HCEC 1CT (cell line): ENCODE data around the gene TNNI2.

ENCODE experiments used
- DNase-seq: peaks from one replicate; pipeline ENCODE4 v3.0.0-alpha.2; 2017

The TNNI2 gene

DNA sequence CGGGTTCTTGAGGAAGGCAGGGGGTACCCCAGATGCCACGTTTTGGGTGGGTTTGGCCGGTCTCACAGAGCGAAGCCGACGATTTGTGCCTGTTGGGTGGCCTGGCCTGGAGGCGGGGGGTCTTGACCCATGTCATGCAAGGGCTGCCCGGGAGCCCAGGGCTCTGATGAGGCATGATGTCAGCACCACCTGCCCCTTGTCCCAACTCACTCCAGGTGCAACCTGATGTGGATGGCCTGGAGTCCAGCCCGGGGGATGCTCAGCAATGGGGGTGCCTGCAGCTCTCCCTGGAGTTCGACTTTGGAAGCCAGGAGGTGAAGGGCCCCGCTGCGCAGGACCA is 3.1 kb upstream of the TNNI2 start:
- no peak for DNase-seq

DNA sequence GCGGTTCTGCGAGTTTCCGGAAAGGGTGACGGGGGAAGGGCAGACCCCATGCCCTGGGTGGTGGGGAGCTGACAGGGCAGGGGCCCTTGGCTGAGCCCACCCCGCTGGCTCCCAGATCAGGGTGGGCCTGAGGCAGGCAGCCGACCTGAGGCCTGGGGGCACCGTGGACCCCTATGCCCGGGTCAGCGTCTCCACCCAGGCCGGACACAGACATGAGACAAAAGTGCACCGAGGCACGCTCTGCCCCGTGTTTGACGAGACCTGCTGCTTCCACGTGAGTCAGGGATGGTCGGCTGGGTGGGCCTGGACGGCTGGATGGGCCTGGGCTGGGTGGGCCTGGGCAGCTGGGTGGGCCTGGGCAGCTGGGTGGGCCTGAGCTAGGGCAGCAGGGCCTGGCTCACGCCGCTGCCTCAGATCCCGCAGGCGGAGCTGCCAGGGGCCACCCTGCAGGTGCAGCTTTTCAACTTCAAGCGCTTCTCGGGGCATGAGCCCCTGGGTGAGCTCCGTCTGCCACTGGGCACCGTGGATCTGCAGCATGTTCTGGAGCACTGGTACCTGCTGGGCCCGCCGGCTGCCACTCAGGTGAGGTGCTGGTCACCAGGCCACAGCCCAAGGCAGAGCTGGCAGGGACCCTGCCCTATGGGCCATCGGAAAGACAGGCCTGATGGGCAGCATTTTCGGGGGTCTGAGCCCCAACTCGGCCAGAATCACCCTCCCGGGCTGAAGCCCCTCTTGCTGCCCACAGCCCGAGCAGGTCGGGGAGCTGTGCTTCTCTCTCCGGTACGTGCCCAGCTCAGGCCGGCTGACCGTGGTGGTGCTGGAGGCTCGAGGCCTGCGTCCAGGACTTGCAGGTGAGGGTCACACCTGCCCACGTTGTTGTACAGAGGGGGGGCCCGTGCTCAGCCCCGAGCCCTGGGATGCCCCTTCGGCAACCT is 2.5 kb upstream of the TNNI2 start:
- DNase-seq = no peak

DNA sequence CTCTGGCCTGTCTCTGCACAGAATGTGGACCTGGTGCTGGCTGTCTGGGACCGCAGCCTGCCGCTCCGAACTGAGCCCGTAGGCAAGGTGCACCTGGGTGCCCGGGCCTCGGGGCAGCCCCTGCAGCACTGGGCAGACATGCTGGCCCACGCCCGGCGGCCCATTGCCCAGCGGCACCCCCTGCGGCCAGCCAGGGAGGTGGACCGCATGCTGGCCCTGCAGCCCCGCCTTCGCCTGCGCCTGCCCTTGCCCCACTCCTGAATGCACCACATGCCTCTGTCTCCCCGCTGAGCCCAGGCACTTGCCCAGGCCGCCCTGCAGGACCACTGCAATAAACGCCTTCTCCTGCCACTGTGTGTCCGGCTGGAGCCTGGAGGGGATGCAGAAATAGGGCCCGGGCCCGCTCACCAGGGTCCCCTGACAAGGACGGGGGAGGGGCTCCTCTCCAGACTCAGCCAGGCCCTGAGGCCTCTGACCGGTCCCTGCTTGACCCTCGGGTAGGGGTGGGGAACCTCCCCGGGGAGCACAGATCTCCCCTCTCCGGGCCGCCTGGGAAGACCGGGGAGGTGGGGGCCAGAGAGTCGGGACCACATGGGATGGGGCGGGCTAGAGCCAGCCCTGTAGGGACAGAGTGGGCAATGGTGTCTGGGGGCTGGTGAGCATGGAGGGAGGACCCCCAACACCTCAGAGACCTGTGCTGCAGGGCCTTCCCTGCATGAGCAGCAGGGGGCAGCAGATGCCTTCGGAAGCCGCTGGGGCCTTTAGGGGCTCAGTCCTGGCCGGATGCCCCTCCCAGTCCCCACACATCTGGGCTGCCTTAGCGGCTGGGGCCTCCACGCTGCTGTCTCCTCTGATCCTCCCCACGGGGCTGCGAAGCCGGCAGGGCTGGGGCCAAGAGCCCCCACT is 1.4 kb upstream of the TNNI2 start:
- peak; percentile 56 for DNase-seq

DNA sequence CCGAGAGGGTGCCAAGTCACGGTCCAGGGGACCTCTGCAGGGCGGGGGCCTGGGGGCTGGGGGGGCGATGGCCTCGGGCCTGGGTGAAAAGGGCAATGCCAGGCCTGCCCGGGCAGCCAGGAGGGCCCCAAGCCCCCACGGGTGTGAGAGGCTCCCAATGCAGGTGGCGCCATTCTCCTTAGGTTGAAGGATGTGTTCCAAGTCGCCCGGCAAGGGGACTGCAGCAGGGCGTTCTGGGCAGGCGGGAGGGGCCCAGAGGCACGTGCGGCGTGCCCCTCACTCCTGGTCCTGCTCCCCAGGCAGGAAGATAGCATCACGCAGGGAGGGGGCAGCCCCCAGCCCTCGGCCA is 730 bp upstream of the TNNI2 start:
- no peak for DNase-seq

DNA sequence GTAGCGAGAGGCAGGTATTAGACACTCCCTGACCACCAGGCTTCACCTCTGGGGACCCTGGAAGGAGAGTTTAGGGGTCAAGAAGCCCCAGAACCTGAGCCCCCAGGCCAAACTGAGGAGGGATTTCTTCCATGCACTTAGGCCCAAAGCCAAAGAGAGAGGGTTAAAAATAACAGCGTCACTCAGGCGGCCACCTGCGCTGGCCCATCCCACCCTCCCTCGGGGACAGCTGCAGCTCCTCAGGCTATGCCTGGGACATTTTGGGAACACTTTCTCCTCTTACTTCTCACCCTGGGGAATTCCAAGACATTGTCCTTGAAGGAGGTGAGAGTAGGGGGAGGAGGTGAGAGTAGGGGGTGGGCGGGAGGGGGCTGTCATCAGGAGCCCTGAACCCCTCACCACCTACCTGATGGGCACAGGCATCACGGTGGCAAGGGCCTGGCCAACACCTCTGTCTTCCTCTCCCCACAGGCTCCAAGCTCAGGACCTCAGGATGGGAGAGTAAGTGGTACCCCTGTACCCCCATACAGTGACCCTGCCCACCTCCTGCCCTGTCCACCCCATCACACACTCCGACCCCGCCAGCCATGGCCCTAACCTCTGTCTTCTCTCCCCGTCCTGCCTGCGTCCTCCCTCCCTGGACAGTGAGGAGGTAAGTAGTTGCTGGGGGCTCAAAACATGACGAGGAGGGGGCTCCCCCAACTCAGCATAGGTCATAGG is 583 bp downstream of the TNNI2 start:
- DNase-seq = no peak

DNA sequence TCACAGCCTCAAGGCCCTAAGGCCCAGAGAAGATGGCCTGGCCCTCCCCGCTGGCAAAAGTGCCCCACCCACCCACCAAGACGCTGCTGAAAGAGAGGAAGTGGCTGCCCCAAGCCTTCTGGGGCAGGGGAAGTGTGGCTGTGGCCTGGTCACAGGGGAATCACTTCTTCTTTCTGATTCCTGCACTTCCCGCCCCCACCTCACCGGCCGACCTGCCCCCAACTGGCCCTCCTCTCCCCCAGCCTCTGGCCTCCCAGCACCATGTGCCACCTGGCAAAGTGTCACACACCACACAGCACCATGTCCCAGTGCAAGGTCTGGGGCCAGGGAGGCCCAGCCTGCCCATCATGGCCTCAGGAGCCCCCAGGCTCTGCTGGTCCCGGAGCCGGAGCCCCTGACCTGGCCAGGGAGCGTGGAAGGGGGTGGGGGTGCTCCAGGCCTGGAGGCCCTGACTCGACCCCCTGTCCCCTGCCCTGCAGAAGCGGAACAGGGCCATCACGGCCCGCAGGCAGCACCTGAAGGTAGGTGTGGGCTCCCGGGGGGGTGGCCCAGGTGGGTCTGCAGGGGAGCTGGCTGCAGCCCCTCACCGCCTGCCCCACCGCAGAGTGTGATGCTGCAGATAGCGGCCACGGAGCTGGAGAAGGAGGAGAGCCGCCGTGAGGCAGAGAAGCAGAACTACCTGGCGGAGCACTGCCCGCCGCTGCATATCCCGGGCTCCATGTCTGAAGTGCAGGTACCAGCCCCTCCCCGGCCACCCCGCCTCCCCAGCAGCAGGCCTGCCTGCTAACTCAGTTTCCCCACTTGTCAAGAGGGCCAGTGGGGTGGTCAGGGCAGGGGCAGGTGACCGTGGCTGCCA is 1.4 kb downstream of the TNNI2 start:
- DNase-seq = no peak

DNA sequence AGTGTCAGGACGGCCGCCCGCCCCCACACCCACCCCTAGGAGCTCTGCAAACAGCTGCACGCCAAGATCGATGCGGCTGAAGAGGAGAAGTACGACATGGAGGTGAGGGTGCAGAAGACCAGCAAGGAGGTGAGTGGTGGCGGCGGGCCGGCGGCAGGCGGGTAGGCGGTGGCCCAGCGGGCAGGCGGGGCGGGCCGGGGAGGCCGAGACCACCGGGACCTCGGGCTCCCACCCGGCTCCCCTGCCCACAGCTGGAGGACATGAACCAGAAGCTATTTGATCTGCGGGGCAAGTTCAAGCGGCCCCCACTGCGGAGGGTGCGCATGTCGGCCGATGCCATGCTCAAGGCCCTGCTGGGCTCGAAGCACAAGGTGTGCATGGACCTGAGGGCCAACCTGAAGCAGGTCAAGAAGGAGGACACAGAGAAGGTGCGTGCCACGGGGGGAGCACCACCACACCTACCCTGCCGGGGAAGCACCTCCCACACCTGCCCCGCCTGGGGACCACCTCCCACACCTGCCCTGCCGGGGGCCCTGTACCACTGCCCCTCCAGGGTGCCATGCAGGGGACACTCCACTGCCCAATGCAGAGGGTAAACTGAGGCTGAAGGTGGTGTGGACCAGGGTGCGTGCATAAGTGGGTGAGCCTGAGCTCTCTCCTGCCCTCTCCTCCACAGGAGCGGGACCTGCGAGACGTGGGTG is 2.1 kb downstream of the TNNI2 start:
- no peak for DNase-seq

DNA sequence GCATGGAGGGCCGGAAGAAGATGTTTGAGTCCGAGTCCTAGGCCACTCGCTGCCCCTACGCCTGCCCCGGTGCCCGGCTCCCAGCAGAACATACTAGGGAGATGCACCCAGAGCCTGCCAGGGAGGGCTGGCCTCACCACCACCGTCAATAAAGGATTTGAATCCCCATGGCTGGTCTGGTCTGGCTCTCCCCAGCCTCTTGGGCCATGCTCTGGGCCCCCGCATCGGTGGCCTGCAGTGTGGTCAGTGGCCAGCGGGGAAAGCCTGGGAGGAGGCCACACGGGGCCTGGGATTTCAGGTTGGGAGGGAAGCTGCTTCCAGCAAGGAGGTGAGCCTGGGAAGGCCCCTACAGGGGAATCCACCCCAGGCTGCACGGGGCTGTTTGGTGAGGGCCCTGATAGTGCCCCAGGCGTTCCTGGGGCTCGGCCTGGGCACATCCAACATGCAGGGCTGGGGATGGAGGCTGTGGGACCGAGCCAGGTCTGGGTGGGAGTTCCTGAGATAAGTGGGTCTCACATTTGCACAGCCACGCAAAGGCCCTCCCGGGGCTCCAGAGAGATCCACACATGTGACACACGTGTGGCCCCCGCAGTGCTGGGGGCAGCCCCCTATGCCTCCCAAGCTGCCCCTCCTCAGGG is 2.8 kb downstream of the TNNI2 start:
- no peak for DNase-seq

DNA sequence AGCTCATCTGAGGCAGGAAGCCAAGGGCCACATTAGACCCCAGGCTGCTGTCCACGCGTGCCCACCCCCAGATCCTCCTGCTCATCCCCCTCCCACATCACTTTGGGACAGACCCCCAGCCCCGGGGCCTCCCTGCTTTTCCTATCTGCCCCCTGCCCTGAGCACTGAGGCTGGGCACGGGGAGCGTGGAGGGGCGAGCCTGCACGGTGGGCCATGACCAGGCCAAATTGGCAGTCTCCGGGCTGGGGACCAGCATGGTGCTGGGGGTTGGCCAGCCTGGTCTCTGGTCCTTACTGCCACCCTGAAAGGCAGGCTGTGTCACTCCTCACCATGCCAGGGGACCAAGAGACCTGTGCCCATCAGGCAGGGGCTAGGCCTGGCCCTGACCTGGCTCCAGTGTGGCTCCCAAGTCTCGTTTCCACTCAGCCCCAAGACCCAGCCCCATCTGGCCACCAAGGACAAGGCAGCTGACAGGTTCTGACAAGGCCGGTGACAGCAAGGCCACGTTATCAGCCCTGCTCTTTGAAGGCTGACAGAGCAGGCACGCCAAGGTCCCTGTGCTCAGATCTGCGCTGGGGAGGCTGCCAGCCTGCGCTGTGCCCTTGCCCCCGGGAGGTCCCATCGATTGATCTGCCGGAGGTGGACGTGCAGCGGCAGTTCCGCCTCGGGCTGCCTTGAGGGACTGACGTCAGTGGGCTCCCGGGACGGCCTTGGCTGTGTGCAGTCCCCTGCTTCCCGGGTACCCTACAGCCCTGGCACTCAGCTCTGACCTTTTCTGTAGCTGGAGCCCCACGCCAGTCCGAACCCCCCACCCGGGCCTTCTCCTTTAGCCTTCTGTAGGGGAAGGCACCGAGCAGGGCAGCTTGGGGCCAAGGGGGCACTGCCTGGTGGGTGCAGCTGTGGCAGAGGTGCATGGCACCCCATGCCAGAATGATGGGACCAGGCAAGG is 3.6 kb downstream of the TNNI2 start:
- no peak for DNase-seq

DNA sequence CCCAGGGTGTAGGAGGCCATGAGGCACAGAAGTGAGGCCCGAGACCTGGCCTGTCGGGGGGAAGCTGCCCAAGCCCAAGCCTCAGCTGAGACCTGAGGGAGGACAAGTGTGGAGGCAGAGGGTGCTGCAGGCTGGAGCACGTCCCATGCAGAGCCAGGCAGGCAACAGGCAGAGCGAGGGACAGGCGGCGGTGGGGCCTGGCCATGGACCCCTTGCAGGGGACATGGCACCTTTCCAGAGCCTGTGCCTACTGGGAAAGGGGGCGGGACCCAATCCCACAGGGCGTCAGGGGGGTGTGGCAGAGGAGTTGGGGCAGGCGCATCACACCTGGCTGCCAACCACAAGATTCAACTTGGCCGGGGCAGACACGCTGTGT is 4.3 kb downstream of the TNNI2 start:
- DNase-seq = no peak

DNA sequence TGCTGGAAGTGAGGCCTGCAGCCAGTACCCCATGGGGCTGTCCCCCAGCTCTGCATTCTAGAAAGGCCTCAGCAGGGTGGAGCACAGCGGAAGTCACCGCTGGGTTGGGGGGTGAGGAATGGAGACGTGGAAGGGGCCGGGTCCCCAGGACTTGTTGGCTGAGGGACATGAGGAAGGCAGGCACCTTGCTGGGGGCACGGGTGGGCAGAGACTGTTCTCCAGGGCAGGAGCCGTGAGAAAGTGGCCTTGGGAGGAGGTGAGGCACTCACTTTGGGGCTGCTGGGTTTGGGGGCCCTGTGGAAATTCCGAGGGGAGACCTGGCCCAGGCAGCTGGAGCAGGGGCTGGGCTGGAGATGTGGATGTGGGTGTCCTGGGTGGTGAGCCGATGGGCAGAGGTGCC is 5.0 kb downstream of the TNNI2 start:
- no peak for DNase-seq

DNA sequence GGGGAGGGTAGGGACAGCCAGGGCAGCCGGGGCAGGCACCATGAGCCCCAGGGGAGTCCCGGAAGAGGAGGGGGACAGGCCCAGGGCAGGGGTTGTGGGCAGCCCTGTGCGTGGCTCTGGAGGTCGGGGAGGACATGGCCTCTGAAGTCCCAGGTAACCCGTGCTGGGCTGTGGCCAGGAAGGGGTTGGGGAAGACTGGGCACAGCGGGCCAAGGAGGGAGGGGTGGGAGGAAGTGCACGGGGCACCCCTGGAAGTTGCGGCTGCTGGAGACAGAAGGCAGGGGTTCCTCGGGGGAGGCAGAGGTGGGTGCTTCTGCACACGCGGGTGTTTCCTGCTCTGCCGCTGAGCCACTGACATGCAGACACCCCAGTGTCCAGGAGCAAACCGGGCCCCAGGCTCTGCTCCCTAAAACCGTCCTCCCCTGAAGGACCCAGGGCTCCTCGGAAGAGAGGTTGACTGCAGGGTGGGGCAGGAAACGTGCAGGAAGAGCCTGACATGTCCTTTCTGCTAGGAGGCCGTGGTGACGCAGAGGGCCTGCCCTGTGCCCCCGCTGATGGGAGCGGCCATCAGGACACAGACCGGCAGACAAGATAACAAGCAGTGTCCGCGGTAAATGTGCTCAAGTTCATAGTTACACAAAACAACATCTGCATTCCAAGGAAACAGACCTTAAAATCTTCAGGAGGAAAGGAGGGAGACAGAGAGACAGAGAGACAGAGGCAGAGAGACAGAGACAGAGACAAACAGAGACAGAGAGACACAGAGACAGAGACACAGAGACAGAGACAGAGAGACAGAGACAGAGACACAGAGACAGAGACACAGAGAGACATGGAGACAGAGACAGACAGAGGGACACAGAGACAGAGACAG is 5.7 kb downstream of the TNNI2 start:
- no peak for DNase-seq

DNA sequence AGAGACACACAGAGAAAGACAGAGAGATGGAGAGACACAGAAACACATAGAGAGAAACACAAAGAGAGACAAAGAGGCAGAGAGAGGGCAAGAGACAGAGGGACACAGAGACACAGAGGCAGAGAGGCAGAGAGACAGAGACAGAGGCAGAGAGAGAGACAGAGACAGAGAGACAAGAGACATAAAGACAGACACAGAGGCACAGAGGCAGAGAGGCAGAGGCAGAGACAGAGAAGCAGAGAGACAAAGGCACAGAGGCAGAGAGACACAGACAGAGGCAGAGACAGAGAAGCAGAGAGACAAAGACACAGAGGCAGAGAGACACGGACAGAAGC is 6.3 kb downstream of the TNNI2 start:
- DNase-seq = no peak

DNA sequence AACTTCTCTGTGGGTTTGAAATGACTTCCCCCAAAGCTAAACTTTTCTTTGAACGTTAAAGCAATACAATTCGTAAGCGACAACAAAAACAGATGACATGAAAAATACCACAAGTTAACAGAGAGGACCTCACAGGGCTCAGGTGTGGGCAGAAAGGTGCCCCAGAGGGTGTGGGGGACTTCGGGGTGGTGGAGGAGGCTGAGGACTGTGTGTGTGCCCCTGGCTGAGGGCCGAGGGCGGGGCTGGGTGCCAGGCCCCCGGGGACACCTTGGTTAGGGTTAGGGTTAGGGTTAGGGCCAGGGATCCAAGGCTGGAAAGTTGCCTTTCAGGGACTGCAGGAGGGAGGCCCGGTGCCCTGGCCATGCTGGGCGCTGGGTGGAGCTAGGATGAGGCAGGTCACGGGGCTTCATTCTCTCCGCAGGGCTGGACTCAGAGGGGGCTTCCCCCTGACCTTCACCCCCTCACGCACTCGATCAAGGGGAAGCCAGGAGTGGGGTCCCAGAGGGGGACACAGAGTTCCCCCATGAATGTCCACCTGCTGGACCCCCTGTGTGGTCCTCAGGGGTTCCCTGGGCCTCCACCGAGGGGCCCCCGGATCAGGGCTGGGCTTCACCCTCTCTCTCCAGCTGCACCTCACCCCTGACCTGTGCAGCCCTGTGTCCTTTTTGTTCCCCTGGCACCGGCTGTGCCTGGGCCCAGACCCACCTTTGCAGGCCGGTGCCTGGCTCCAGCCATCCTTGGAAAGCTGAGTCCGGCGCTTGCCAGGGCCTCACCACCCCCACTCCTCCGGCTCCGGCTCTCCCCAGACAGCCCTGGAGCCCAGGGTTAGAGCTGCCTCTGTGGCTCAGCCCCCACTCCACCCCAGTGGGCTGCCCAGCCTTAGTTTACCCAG is 7.0 kb downstream of the TNNI2 start:
- DNase-seq = no peak

DNA sequence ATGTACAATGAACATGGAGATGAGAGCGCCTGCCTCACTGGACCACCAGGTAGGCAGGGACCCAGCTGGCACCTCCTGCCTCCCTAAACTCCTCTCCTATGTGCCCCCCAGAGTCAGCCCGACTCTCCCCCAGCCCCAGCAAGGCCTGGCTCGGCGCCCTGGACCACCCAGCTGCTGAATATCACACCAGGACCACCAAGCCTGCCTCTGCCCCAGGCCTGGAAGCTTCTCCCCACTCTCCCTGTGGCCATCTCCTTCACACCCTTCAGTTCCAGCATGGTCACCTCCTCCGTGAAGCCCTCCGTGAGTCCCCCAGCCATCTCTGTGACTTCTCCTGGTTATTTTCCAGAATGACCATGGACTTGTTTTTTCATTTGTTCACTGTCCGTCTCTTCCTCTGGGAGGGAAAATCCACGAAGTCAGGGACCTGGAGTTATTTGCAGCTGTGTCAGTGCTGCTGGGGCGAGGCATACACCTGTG is 7.7 kb downstream of the TNNI2 start:
- no peak for DNase-seq

DNA sequence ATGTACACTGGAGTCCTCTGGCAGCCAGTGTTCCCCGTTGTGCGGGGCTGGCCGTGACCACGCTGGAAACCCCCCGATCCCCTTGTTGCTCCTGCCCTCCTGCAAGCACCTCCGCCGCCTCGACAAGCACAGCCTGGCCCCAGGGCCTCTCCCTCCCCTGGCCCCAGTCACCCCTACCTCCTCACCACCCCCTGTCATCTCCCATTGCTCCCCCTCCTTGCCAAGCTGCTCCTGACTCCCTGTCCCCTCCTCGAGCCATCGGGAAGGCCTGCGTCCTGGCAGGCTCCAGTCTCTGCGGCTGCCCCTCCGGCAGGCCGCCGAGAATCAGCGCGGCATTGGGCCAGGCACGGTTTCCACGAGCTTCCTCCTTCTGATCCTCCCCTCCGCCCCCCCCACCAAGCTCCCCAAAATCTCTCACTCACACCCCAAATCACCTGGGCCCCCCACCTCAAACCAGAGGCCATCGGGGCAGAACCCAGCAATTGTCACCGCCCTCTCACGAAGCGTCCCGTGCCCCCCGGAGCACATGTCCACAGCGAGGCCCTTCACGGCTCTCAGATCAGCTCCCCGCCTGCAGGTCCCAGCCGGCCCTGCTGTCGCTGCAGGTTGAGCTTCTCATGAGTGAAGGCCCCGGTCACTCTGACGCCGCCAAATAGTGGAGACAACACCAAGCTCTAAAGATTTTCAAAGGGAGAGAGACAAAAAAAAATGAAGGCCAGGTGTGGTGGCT is 8.4 kb downstream of the TNNI2 start:
- no peak for DNase-seq

DNA sequence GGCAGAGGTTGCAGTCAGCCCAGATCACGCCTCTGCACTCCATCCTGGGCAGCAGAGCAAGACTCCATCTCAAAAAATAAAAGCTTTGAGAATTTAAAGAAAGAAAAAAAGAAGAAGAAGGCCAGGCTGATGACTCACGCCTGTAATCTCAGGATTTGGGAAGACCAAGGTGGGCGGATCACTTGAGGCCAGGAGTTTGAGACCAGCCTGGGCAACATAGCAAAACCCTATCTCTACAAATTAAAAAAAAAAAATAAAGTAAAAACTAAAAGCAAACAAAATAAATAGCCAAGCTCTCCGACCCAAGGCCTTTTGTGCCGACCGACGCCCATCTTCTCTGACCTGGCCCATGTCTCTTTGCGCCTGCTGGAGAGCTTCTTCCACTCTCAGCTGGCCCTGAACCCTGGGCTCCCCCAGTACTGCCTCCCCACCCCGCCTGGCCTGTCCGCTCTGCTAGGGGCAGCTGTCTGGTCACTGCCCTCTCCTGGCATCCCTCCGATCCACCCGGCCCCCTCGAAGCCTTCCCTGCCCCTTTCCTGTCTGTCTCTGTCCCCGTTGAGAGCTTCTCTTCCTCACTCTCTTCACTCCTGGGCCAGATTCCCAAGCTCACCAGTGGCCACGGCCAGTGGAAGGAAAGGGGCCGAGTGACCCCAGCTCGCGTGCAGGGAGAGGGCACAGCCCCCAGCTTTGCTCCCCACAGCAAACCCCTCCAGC is 9.3 kb downstream of the TNNI2 start:
- no peak for DNase-seq
